Measurements from ENCODE around the gene LRCH1.

Gene LRCH1

GRCh38 chr13:46542833-46543232 is 10.1 kb upstream of the LRCH1 start:
- no peaks in the 10 kb centered on the region for H3K9me3 ChIP-seq (ENCODE audit: insufficient read depth, low read length, severe bottlenecking)
- peak overlapping the region; percentile 1; the same call in 1 of the 2 replicates for H3K4me2 ChIP-seq (ENCODE audit: insufficient read depth, low read length)
- peak; percentile 37 for DNase-seq
- H3K9ac ChIP-seq (ENCODE audit: low read depth, low read length), result no peak overlapping the region
- no peaks in the 10 kb centered on the region for H4K20me1 ChIP-seq (ENCODE audit: insufficient read depth, low read length)
- ATAC-seq (ENCODE audit: insufficient read depth, low read depth), result peak; percentile 92
- H3K36me3 ChIP-seq (ENCODE audit: insufficient read depth, low read length), result no peaks in the 10 kb centered on the region
- no peak overlapping the region; the same call in 1 of the 2 replicates for H2AFZ ChIP-seq (ENCODE audit: low read depth, low read length)
- H3K4me3 ChIP-seq (ENCODE audit: low read depth in 1 of 2, low read length in 2 of 2), result no peak overlapping the region
- peaks cover 15% of the 10 kb centered on the region for H3K4me1 ChIP-seq (ENCODE audit: insufficient read depth, low read length)
- TF ChIP-seq CTCF (IDR thresholded peaks at IDR 0.05; ENCODE audit: borderline replicate concordance, extremely low read depth, low read length, poor library complexity, severe bottlenecking), result no peak
- TF ChIP-seq EZH2 (IDR thresholded peaks at IDR 0.05; ENCODE audit: borderline replicate concordance, low read depth, low read length, severe bottlenecking), result no peak
- H3K79me2 ChIP-seq (ENCODE audit: insufficient read depth, low read length), result no peaks in the 10 kb centered on the region
- H3K27ac ChIP-seq (ENCODE audit: low read length), result no peak overlapping the region; the same call in 1 of the 2 replicates
- no peaks in the 10 kb centered on the region for H3K27me3 ChIP-seq (ENCODE audit: insufficient read depth, low read length, poor library complexity)

- no peak overlapping the region for H2AFZ ChIP-seq (ENCODE audit: low read depth, low read length)
- no peaks in the 10 kb centered on the region for H3K9me3 ChIP-seq (ENCODE audit: insufficient read depth, low read length, severe bottlenecking)
- no peaks in the 10 kb centered on the region for H3K36me3 ChIP-seq (ENCODE audit: insufficient read depth, low read length)
- H3K4me2 ChIP-seq (ENCODE audit: insufficient read depth, low read length), result no peak overlapping the region
- no peaks in the 10 kb centered on the region for H4K20me1 ChIP-seq (ENCODE audit: insufficient read depth, low read length)
- no peak overlapping the region for H3K4me3 ChIP-seq (ENCODE audit: low read depth in 1 of 2, low read length in 2 of 2)
- TF ChIP-seq EZH2 (IDR thresholded peaks at IDR 0.05; ENCODE audit: borderline replicate concordance, low read depth, low read length, severe bottlenecking), result no peak
- no peak for TF ChIP-seq CTCF (IDR thresholded peaks at IDR 0.05; ENCODE audit: borderline replicate concordance, extremely low read depth, low read length, poor library complexity, severe bottlenecking)
- peaks cover 15% of the 10 kb centered on the region for H3K4me1 ChIP-seq (ENCODE audit: insufficient read depth, low read length)
- H3K27ac ChIP-seq (ENCODE audit: low read length), result no peak overlapping the region; the same call in 1 of the 2 replicates
- no peaks in the 10 kb centered on the region for H3K27me3 ChIP-seq (ENCODE audit: insufficient read depth, low read length, poor library complexity)
- no peaks in the 10 kb centered on the region for H3K79me2 ChIP-seq (ENCODE audit: insufficient read depth, low read length)
- no peak overlapping the region for H3K9ac ChIP-seq (ENCODE audit: low read depth, low read length)
- peak; percentile 25; the same call in 1 of the 3 replicates for ATAC-seq (ENCODE audit: insufficient read depth, low read depth)
- no peak for DNase-seq
Observed at GRCh38 chr13:46543287-46543686, 9.7 kb upstream of the LRCH1 start.

GRCh38 chr13:46544208-46544607 is 8.8 kb upstream of the LRCH1 start:
- Histone ChIP-seq H3K27ac (ENCODE audit: low read length) (no peak overlapping the region), H3K36me3 (ENCODE audit: insufficient read depth, low read length) (no peaks in the 10 kb centered on the region), H2AFZ (ENCODE audit: low read depth, low read length) (no peak overlapping the region), H4K20me1 (ENCODE audit: insufficient read depth, low read length) (no peaks in the 10 kb centered on the region), H3K27me3 (ENCODE audit: insufficient read depth, low read length, poor library complexity) (no peaks in the 10 kb centered on the region), H3K79me2 (ENCODE audit: insufficient read depth, low read length) (no peaks in the 10 kb centered on the region), H3K4me1 (ENCODE audit: insufficient read depth, low read length) (peaks cover 17% of the 10 kb centered on the region), H3K9ac (ENCODE audit: low read depth, low read length) (no peak overlapping the region), H3K4me3 (ENCODE audit: low read depth in 1 of 2, low read length in 2 of 2) (no peak overlapping the region), H3K9me3 (ENCODE audit: insufficient read depth, low read length, severe bottlenecking) (no peaks in the 10 kb centered on the region), H3K4me2 (ENCODE audit: insufficient read depth, low read length) (no peak overlapping the region)
- no peak for ATAC-seq (ENCODE audit: insufficient read depth, low read depth)
- TF ChIP-seq CTCF (IDR thresholded peaks at IDR 0.05; ENCODE audit: borderline replicate concordance, extremely low read depth, low read length, poor library complexity, severe bottlenecking) (no peak), EZH2 (IDR thresholded peaks at IDR 0.05; ENCODE audit: borderline replicate concordance, low read depth, low read length, severe bottlenecking) (no peak)
- DNase-seq, result no peak

GRCh38 chr13:46544811-46545210 is 8.2 kb upstream of the LRCH1 start:
- H3K36me3 ChIP-seq (ENCODE audit: insufficient read depth, low read length), result no peaks in the 10 kb centered on the region
- no peaks in the 10 kb centered on the region for H4K20me1 ChIP-seq (ENCODE audit: insufficient read depth, low read length)
- TF ChIP-seq EZH2 (IDR thresholded peaks at IDR 0.05; ENCODE audit: borderline replicate concordance, low read depth, low read length, severe bottlenecking), result no peak
- no peak for TF ChIP-seq CTCF (IDR thresholded peaks at IDR 0.05; ENCODE audit: borderline replicate concordance, extremely low read depth, low read length, poor library complexity, severe bottlenecking)
- H3K4me3 ChIP-seq (ENCODE audit: low read depth in 1 of 2, low read length in 2 of 2), result no peak overlapping the region
- H3K9me3 ChIP-seq (ENCODE audit: insufficient read depth, low read length, severe bottlenecking), result no peaks in the 10 kb centered on the region
- H3K4me1 ChIP-seq (ENCODE audit: insufficient read depth, low read length), result peaks cover 23% of the 10 kb centered on the region
- H3K4me2 ChIP-seq (ENCODE audit: insufficient read depth, low read length), result no peak overlapping the region
- H3K27me3 ChIP-seq (ENCODE audit: insufficient read depth, low read length, poor library complexity), result no peaks in the 10 kb centered on the region
- no peak overlapping the region for H3K27ac ChIP-seq (ENCODE audit: low read length)
- H3K9ac ChIP-seq (ENCODE audit: low read depth, low read length), result no peak overlapping the region
- ATAC-seq (ENCODE audit: insufficient read depth, low read depth) (no peak), DNase-seq (no peak)
- H3K79me2 ChIP-seq (ENCODE audit: insufficient read depth, low read length), result no peaks in the 10 kb centered on the region
- H2AFZ ChIP-seq (ENCODE audit: low read depth, low read length), result no peak overlapping the region
